Erythroblast (primary cell): Measurements from ENCODE around the gene SLC15A5.

Experiments used
- DNase-seq, 2 experiments: peaks; one replicate each; lab custom pipeline; 2025; lab: John Stamatoyannopoulos, UW
- GATA1 ChIP-seq: IDR thresholded peaks from 2 replicates; pipeline ENCODE4 v1.6.1; 2011; ENCODE audit warnings: low read depth, mild to moderate bottlenecking, control low read depth, low read length, moderate library complexity
- POLR2A ChIP-seq: IDR thresholded peaks from 2 replicates; pipeline ENCODE4 v1.6.1; 2011; ENCODE audit warnings: mild to moderate bottlenecking, low read length

The SLC15A5 gene, protein sequence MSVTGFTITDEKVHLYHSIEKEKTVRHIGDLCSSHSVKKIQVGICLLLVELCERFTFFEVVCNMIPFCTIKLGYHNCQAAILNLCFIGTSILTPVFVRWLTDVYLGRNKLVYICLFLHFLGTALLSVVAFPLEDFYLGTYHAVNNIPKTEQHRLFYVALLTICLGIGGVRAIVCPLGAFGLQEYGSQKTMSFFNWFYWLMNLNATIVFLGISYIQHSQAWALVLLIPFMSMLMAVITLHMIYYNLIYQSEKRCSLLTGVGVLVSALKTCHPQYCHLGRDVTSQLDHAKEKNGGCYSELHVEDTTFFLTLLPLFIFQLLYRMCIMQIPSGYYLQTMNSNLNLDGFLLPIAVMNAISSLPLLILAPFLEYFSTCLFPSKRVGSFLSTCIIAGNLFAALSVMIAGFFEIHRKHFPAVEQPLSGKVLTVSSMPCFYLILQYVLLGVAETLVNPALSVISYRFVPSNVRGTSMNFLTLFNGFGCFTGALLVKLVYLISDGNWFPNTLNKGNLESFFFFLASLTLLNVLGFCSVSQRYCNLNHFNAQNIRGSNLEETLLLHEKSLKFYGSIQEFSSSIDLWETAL

DNA sequence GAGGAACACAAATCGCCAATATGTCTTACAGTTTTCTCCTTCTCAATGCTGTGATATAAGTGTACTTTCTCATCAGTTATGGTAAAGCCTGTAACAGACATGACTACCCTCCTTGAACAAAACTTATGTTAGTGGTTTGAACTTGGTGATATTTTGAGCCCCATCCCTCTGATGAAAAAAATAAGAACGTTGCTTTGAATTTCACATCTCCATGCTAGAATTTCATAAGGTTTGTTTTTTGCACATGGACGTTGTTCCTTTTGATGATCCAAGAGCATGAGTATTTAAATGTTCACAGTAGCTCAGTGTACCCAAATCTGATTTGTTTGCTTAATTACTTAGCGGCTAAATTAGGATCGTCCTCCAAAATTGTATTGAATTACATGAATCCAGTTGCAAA lies at the start of gene SLC15A5:
Gene SLC15A5, minus strand, starts transcription at position 101 of the 400 bp plus-strand sequence. Its CDS starts 0 bp downstream, at position 101.
- no peak for DNase-seq
- TF ChIP-seq GATA1 (no peak), POLR2A (no peak)

DNA sequence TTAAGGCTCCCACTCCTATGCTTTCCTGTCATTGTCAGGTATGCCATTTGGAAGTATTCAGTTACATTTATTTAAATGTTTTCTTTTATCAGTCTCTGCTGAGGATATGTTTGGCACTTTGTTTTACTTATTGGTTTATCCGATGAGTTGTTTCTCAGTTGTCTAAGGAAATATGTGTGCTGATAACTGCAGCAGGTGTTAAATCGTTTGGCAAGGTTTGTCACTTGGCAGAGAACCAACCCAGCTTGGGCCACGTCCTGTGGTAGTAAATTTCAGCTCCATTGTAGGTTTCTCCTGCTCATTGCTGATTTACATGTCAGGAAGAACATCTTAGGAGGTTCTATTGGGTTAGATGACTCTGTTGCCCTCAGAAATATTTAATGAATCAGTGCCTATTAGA lies 47.9 kb upstream of the SLC15A5 start:
- no peak for TF ChIP-seq POLR2A
- TF ChIP-seq GATA1: no peak
- DNase-seq: no peak

DNA sequence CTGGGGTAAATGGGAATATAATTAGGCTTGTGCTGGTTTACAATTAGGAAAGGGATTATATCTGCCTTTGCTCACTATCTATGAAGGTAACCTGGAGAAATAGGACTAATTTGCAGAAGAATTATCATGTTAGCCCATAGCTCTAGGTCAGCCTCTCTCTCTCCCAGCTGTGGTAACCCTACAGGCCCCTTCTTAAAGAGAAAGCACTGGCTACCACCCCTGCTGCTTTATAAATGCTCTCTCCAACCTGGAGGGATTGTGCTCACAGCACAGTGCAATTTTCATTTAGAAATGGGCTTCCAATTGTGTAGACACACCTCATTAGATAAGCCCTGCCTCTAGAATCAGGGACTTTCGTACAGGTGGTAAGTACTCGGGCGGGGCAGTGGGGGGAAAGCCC lies 47.3 kb upstream of the SLC15A5 start:
- no peak for DNase-seq
- no peak for TF ChIP-seq GATA1
- no peak for TF ChIP-seq POLR2A

DNA sequence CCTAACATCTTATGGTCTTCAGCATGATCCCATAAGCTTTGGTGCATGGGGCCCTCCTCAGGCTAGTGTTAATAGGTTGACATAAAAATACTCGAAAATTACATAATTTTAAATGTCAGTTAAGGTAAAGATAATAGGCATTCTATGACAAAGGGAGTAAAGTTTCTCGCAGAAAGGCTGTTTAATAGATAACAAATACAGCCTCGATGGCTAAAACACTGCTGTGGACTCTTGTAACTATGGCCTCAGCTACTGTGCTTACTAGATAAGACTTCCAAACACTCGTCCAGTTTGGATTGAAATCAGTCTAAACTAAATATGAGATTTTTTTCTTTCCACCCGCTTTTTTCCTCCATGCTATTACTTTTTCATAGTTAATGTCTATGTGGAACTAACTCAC lies 46.8 kb upstream of the SLC15A5 start:
- no peak for DNase-seq
- TF ChIP-seq POLR2A (no peak), GATA1 (no peak)

DNA sequence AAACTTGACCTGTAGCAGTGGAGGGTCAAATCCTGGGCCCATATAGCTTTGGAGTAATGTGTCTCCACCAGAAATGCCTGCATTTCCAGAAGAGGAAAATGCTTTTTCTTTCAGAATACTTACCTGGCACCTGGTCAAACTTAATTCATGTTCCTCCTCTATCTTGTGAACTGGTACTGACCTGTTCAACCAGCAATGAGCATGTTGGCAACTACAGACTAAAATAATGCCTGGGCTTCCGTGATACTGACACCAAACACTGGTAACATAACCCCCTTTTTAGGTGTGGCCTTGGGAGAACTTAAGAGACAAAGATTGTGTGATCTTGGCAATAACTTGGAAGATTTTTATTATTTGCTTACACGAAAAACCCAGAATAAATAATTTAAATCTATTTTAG lies 46.2 kb upstream of the SLC15A5 start:
- DNase-seq: no peak
- no peak for TF ChIP-seq GATA1
- no peak for TF ChIP-seq POLR2A

DNA sequence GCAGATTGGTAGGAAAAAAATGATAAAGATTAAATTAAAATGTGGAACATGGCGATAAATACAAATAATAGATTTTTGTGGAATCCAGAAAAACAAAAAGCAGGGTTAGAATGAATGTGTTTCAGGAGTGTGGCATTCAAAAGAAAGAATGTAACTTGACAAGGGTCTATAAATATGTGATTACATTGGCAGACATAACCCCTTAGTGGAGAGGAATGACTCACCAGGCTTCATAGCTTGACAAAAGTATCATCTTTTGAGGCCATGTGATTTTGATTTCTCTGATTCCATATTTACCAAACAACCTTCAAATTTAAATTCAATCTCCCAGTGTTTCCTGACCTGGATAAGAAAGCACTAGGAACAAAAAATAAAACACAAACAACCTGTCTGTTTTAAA lies 45.5 kb upstream of the SLC15A5 start:
- no peak for DNase-seq

DNA sequence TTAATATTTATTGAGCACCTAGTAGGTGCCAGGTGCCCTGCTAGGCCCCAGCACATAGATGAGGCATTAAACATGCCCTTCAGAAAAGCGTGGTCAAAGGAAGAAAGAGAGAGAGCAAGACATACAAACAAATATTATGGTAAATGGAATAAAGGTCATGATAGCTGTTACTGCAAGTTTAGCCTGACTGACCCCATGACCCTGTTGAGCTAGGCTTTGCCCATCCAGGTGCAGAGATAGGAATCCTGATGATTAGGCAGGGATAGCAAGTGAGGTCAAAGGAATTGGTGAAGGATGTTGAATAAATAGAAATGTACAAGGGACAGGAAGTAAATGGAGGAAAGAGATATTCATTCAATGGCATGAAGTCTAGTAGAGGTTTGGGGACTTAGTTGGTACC lies 33.4 kb upstream of the SLC15A5 start:
- TF ChIP-seq GATA1 (no peak), POLR2A (no peak)
- no peak for DNase-seq

More for the DNA sequence above, 45.5 kb upstream of the SLC15A5 start:
- TF ChIP-seq GATA1 (no peak), POLR2A (no peak)

DNA sequence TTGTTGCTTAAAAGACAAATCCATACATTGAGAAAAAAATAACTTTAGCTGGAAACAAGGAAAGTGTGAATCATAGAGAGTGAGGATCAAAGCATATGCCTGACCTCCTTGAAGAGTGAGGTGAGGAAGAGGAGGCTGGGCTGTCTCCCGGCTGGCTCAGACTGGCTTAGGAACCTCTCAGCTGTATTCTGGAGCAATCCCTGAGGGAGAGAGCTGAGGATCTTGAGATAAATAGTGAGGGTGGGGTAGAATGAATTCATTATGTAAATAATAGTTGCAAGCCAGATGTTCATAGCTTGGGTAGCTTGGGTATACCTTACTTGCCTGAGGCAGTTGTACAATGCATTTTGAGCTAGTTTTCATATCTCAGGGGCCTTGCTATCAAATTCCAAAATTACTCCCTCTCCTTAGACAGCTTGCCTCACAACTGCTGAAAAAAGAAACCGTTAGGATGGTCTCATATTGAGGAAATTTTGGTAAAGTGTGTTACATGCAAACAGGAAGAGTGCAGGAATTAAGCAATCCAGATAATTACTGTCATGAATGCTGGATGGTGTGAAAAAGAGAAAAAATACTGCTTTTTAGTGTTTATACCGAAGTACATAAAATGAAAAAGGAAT lies 30.5 kb upstream of the SLC15A5 start:
- no peak for DNase-seq
- no peak for TF ChIP-seq POLR2A
- no peak for TF ChIP-seq GATA1

DNA sequence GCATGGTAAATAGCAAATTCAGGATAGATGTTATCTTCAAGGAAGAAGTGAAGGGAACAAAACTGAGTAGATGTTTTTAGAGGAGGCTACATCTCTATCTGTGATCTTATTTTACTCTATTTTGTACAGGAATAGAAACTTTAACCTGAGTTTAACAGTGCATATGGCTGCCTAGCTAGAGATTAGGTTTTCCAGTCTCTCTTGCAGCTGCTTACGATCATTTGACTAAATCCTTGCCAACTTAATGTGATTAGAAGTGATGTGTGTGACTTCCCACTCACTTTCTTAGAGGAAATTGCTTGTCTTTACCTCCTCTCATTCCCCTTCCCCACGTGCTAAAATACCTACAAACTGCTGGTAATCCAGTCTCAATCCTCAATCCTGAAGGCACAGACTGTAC lies 26.5 kb upstream of the SLC15A5 start:
- TF ChIP-seq POLR2A: no peak
- no peak for DNase-seq

DNA sequence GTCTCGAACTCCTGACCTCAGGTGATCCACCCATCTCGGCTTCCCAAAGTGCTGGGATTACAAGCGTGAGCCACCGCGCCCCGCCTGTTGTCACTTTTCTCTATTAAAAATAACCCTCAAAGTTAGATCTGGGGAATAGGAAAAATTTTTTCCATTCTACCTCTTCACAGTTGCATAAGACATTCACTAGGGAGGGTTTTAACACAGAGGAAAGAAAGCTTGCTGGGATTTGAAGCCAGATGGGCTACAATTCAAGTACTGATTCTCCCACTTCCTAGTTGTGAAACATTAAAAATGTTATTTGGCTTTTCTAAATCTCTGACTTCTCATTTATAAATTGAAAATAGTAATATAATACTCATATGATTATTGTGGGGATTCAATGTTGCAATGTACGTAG lies 23.3 kb upstream of the SLC15A5 start:
- no peak for DNase-seq
- no peak for TF ChIP-seq POLR2A
- TF ChIP-seq GATA1: no peak

DNA sequence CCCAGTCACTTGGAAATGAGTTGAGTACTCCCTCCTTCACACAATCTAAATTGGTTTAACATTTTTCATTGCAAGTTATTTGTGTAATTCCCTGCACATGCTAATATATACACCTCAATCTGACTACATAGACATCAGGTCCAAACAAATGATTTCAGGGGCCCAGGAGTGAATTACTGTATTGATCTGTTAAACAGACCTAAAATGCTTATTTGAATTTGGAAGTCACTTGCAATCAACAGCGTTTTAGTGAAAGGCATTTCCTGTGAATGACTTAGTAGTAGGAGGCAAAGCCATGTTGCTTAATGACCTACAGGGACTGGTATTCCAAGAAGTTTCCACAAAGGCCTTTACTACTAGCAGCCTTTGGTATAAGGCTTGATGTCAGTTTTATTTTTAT lies 22.6 kb upstream of the SLC15A5 start:
- TF ChIP-seq POLR2A (no peak), GATA1 (no peak)
- DNase-seq: no peak

DNA sequence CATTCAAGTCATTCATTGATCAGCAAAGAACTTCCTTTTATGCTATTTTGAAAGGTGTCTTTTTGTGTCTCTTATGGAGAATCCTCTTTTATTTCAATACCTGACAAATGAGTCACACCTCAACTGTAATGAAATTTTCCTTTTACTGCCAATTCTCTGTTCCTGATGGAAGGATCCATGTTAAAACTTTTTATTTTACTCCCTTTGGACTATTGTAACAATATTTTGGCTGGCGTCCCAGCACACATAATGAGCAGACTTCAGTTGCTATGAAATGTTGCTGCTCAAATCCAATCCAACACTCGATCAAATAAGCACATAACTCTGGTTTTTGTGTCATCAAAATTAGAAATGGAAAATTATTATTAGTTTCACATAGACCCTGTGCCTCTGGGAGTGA lies 21.9 kb upstream of the SLC15A5 start:
- no peak for DNase-seq
- TF ChIP-seq POLR2A: no peak
- TF ChIP-seq GATA1: no peak

DNA sequence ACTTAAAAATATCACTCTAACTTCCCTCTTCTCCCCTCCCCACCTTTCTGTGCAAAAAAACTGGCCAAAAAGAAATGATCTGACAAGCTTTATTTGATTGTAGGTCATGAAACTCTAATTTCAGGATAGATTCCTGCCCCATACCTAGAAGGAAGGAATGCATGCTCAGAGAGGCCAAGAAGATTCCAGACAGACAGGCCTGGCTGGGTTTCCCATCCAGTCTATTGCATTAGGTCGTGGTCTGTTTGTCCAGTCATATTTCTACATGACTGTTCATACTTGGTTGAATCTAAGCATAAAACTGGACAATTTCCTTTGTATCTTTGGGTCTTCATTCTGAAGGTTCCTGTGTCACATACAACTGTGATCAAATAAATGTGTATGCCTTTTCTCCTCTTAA lies 20.0 kb upstream of the SLC15A5 start:
- TF ChIP-seq GATA1 (no peak), POLR2A (no peak)
- no peak for DNase-seq

DNA sequence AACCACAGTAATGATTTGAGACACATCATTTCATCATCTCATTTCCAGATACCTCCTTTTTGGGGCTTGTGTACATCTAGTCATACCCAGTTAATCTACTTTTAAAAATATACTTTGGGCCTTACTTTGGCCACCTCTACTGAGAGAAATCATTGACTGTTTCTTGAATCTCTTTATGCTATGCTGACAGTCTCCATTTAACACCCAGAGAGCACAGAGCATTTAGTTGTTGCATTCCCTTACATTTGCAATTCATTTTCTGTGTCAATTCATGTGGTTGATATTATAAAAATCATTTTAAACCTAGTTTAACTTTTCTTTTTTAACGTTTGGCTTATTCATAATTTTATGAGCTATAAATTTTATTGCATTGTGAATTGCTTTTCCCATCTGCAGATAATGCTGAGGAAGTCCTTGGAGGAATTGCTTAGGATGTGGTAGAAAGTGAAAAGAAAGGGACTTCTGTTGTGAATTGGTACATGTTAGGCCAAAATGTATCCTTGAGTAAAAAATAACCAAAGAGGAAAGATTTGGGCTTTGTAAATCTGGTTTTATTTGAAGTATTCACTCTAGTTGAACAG lies 17.0 kb upstream of the SLC15A5 start:
- DNase-seq: no peak
- TF ChIP-seq GATA1: no peak
- no peak for TF ChIP-seq POLR2A
